Activated CD4-positive, alpha-beta T cell treated with anti-CD3 and anti-CD28 coated beads for 24 hours (primary cell): Measurements from ENCODE around the gene LAMTOR2.
"Not testable (repeated sequence)": the region's sequence is repeated elsewhere in the genome, so short reads cannot be mapped to it uniquely, and the experiment has no call there.

ENCODE experiments used
- DNase-seq, 2 donors: peaks; one replicate each; pipeline ENCODE4 v3.0.0-alpha.2; 2020; ENCODE audit warnings: low read depth in 2 of 2

LAMTOR2 gene

GRCh38 chr1:156054500-156055280 lies at the start of gene LAMTOR2:
LAMTOR2 (plus strand) TSS chr1:156054782; CDS start chr1:156054890, 108 bp downstream.
- peak; percentile 92 to 96 for DNase-seq

GRCh38 chr1:156004843-156005584 lies 49.6 kb upstream of the LAMTOR2 start:
- no peak for DNase-seq

GRCh38 chr1:156006666-156007376 lies 47.8 kb upstream of the LAMTOR2 start:
- no peak for DNase-seq

- DNase-seq: no peak
Observed at GRCh38 chr1:156009404-156009803, 45.2 kb upstream of the LAMTOR2 start.

- no peak for DNase-seq
Observed at GRCh38 chr1:156012051-156012817, 42.3 kb upstream of the LAMTOR2 start.

- DNase-seq: no peak
Observed at GRCh38 chr1:156014829-156015228, 39.8 kb upstream of the LAMTOR2 start.

- DNase-seq: no peak
Observed at GRCh38 chr1:156019946-156020292, 34.7 kb upstream of the LAMTOR2 start.

- peak; percentile 68 to 73 for DNase-seq
Observed at GRCh38 chr1:156020293-156021092, 34.1 kb upstream of the LAMTOR2 start, which contains the start of gene SSR2. SSR2 (minus strand) TSS chr1:156020951; CDS start chr1:156020167, 784 bp downstream.

- DNase-seq: no peak
Observed at GRCh38 chr1:156021093-156021428, 33.5 kb upstream of the LAMTOR2 start.

GRCh38 chr1:156021954-156022353 lies 32.6 kb upstream of the LAMTOR2 start:
- no peak for DNase-seq

- DNase-seq: no peak
Observed at GRCh38 chr1:156024801-156025200, 29.8 kb upstream of the LAMTOR2 start.

GRCh38 chr1:156025876-156026275 lies 28.7 kb upstream of the LAMTOR2 start:
- peak in 1 of 2 donors; percentile 10 for DNase-seq

GRCh38 chr1:156026588-156026987 lies 28.0 kb upstream of the LAMTOR2 start:
- no peak for DNase-seq

- no peak for DNase-seq
Observed at GRCh38 chr1:156033011-156033410, 21.6 kb upstream of the LAMTOR2 start.

- not testable (repeated sequence) for DNase-seq
Observed at GRCh38 chr1:156034991-156035390, 19.6 kb upstream of the LAMTOR2 start.

GRCh38 chr1:156042828-156043227 lies 11.8 kb upstream of the LAMTOR2 start:
- DNase-seq: no peak

GRCh38 chr1:156045076-156045475 lies 9.5 kb upstream of the LAMTOR2 start:
- DNase-seq: no peak

GRCh38 chr1:156048663-156049258 lies 5.8 kb upstream of the LAMTOR2 start:
- DNase-seq: no peak

- no peak for DNase-seq
Observed at GRCh38 chr1:156050376-156050775, 4.2 kb upstream of the LAMTOR2 start.

- no peak for DNase-seq
Observed at GRCh38 chr1:156051011-156051725, 3.4 kb upstream of the LAMTOR2 start.
